SJSA1 (cell line): Measurements from ENCODE around the gene KCNC4. TPM values are rescaled to one million over a fixed set of nuclear protein-coding genes. Genes with fewer than 3 reads are reported as not detected.
A peak's percentile ranks its signal among the peaks of the same experiment; 100 is the strongest.

Experiments
- DNase-seq, 2 experiments: peaks; one replicate each; pipeline ENCODE4 v3.0.0-alpha.2; 2015 to 2020; ENCODE audit warnings: low spot score in 2 of 2, low read depth in 1 of 2
- H3K27ac ChIP-seq: fragments of 250-450 bp; sonication (Bioruptor Pico); 2 replicates; pipeline ENCODE4 v1.5.1; 2020; ENCODE audit warnings: mild to moderate bottlenecking, moderate library complexity
- H3K27me3 ChIP-seq: fragments of 250-450 bp; sonication (Bioruptor Pico); replicated peaks from 2 replicates; pipeline ENCODE4 v1.5.1; 2020; ENCODE audit warnings: mild to moderate bottlenecking, moderate library complexity
- H3K36me3 ChIP-seq: fragments of 250-450 bp; sonication (Bioruptor Pico); 2 replicates; pipeline ENCODE4 v1.5.1; 2020; ENCODE audit warnings: mild to moderate bottlenecking
- H3K4me1 ChIP-seq: fragments of 250-450 bp; sonication (Bioruptor Pico); replicated peaks from 2 replicates; pipeline ENCODE4 v1.6.1; 2021; ENCODE audit warnings: mild to moderate bottlenecking
- H3K4me3 ChIP-seq: fragments of 250-450 bp; sonication (Bioruptor Pico); 2 replicates; pipeline ENCODE4 v1.5.1; 2020; ENCODE audit warnings: mild to moderate bottlenecking
- H3K9me3 ChIP-seq: fragments of 250-450 bp; sonication (Bioruptor Pico); replicated peaks from 2 replicates; pipeline ENCODE4 v1.5.1; 2020; ENCODE audit warnings: mild to moderate bottlenecking
- total RNA-seq: library from RNA; depleted of rRNA; stranded (reverse); fragments of >200 nt; shearing (Covaris generic); gene quantifications from 2 replicates; pipeline ENCODE4 v1.2.3, GENCODE V29; 2014

The KCNC4 gene
- total RNA-seq, 1 experiment from 2014 or later, result 0.26 TPM

GRCh38 chr1:110197905-110198629 lies 12.0 kb upstream of the KCNC4 start:
- Histone ChIP-seq H3K27ac (no peak overlapping the region), H3K36me3 (no peaks in the 10 kb centered on the region), H3K4me1 (peaks cover under 1% of the 10 kb centered on the region), H3K9me3 (no peaks in the 10 kb centered on the region), H3K4me3 (no peak overlapping the region), H3K27me3 (no peaks in the 10 kb centered on the region)
- no peak for DNase-seq

DNA sequence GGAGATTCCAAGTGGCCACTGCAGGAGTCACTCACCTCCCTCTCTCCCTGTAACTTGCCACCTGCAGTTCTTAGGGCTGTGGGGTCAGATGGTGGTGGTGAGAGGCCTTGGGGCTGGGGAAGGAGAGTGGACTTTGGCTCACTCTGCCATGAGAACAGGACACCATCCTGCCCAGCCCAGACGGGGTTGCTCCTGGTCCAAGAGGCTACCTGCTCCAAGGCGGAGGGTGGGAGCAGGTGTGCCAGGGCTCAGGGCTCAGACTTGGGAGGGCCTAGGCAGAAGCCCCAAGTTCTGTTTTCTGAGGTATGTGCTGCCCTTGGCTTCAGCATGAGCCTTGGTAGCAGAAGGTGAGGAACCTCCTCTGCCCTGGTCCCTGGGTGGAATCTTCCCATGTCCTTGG lies 11.4 kb upstream of the KCNC4 start:
- Histone ChIP-seq H3K27me3 (no peaks in the 10 kb centered on the region), H3K4me1 (peaks cover 5% of the 10 kb centered on the region), H3K9me3 (no peaks in the 10 kb centered on the region), H3K27ac (no peak overlapping the region), H3K36me3 (no peaks in the 10 kb centered on the region), H3K4me3 (no peak overlapping the region)
- no peak for DNase-seq

- H3K4me3 ChIP-seq, result no peak overlapping the region
- H3K36me3 ChIP-seq, result no peaks in the 10 kb centered on the region
- DNase-seq, result no peak
- peaks cover 5% of the 10 kb centered on the region for H3K4me1 ChIP-seq
- H3K9me3 ChIP-seq, result no peaks in the 10 kb centered on the region
- H3K27ac ChIP-seq, result no peak overlapping the region
- H3K27me3 ChIP-seq, result no peaks in the 10 kb centered on the region
These were observed 9.9 kb upstream of the KCNC4 start for GRCh38 chr1:110200190-110200589.

DNA sequence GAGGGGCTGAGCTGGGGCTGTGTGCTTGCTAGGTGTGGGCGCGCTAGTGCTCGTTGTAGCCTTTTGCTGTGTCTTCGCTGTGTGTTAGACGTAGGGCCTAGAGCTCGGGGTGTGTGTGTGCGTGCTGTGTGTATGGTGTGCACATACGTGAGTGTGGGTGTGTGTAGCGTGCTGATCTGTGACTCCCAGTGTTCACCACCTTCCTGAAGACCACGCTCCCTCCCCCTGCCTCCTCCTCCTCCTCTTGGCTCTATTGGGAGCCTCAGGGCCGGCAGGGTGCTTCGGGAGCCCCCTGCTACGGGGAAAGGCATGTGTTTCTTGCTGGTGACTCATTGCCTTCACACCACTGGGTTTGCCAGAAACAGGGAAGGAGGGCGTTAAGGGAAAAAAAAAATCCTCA lies 9.4 kb upstream of the KCNC4 start:
- DNase-seq, result no peak
- Histone ChIP-seq H3K27ac (no peak overlapping the region), H3K27me3 (no peaks in the 10 kb centered on the region), H3K9me3 (no peaks in the 10 kb centered on the region), H3K36me3 (no peaks in the 10 kb centered on the region), H3K4me3 (no peak overlapping the region), H3K4me1 (peaks cover 5% of the 10 kb centered on the region)

DNA sequence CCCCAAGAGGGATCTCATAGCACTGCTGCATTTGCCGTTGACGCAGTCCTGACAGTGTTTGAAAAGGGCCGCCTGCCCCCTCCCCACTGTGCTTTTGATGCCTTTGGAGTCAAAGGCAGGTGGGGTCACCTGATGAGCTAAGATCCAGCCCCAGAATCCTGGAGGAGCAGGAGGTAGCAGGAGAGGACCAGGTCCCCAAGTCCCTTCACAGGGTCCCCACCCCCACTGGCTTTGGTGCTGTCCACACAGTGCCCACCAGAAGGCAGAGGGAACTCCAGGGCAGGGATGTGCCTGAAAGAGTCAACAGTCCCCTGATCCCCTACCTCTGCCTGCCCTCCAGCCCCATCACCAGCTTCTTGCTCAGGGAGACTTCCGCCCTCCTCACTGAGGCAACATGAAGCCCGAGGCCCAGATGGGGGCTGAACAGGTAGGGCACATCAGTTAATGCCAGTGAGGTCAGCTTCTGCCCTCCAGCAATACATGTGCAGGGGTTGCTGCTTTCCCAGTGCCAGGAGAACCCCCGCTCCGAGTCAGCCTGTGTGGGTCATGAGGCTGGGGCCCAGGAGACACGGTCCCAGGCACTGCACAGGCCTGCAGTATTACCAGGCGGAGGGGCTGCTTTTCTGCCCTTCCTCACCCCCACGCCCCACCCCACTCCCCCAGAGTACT lies 8.8 kb upstream of the KCNC4 start:
- Histone ChIP-seq H3K4me1 (peaks cover 5% of the 10 kb centered on the region), H3K27ac (no peak overlapping the region), H3K9me3 (no peaks in the 10 kb centered on the region), H3K36me3 (no peaks in the 10 kb centered on the region), H3K4me3 (no peak overlapping the region), H3K27me3 (no peaks in the 10 kb centered on the region)
- no peak for DNase-seq

- Histone ChIP-seq H3K4me3 (no peak overlapping the region), H3K9me3 (no peaks in the 10 kb centered on the region)
These were observed 7.0 kb upstream of the KCNC4 start for GRCh38 chr1:110203021-110203661.

DNA sequence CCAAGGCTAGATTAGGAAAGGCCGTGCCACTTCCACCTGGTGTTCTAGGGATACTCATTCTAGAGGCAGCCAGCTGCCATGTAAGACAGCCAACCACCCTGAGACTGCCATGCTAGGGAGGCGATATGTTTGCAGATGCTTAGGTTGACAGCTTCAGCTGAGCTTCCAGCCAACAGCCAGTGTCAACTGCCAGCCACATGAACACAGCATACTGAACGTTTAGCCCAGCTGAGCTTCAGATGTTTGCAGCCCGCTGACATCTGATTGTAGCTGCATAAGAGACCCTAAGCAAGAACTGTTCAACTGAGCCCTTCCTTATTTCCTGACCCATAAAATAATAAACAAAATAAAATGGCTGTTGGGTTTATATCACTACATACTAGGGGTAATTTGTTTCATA lies 5.0 kb upstream of the KCNC4 start:
- H3K4me3 ChIP-seq, result no peak overlapping the region
- H3K4me1 ChIP-seq, result peaks cover 10% of the 10 kb centered on the region
- no peak overlapping the region for H3K27ac ChIP-seq
- H3K36me3 ChIP-seq, result no peaks in the 10 kb centered on the region
- H3K27me3 ChIP-seq, result peaks cover 17% of the 10 kb centered on the region
- DNase-seq, result no peak
- no peaks in the 10 kb centered on the region for H3K9me3 ChIP-seq

More at GRCh38 chr1:110203021-110203661, 7.0 kb upstream of the KCNC4 start:
- H3K36me3 ChIP-seq, result no peaks in the 10 kb centered on the region
- no peak overlapping the region for H3K27ac ChIP-seq
- peak; percentile 69 to 70 for DNase-seq
- H3K4me1 ChIP-seq, result peaks cover 5% of the 10 kb centered on the region
- H3K27me3 ChIP-seq, result 0 out of 2 replicates have a peak, but pooled peaks cover 2% of the 10 kb centered on the region

GRCh38 chr1:110205591-110206155 lies 4.4 kb upstream of the KCNC4 start:
- H3K27me3 ChIP-seq, result peaks cover 22% of the 10 kb centered on the region
- H3K36me3 ChIP-seq, result no peaks in the 10 kb centered on the region
- H3K9me3 ChIP-seq, result peaks cover under 1% of the 10 kb centered on the region; the same call in 1 of the 2 replicates

GRCh38 chr1:110206261-110206920 lies 3.7 kb upstream of the KCNC4 start:
- Histone ChIP-seq H3K27ac (no peak overlapping the region), H3K4me3 (no peak overlapping the region), H3K4me1 (peaks cover 22% of the 10 kb centered on the region), H3K36me3 (no peaks in the 10 kb centered on the region), H3K27me3 (peaks cover 29% of the 10 kb centered on the region), H3K9me3 (peaks cover 7% of the 10 kb centered on the region; the same call in 1 of the 2 replicates)
- no peak for DNase-seq

More at GRCh38 chr1:110205591-110206155, 4.4 kb upstream of the KCNC4 start:
- no peak overlapping the region for H3K4me3 ChIP-seq
- H3K27ac ChIP-seq, result no peak overlapping the region
- DNase-seq, result no peak
- peaks cover 15% of the 10 kb centered on the region for H3K4me1 ChIP-seq

DNA sequence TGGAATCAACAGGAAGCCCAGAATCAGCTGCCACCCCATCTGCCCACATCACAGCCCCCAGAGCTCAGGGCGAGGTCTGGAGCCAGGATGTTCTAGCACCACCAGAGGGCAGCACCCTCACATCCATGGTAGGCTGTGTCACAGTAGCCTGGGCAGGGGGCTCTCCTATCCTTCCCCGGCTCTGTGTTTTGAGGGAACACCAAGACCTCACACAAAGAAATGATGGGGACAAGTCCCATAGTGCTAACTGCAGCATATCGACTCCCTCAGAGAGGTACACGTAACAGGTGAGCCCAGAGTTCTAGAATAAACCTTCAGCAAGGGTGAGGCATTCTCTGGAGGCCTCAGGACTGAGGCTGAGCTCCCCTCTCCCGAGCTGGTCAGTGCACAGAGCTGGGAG lies 2.3 kb upstream of the KCNC4 start:
- Histone ChIP-seq H3K36me3 (no peaks in the 10 kb centered on the region), H3K27ac (no peak overlapping the region), H3K27me3 (peaks cover 42% of the 10 kb centered on the region), H3K4me3 (no peak overlapping the region), H3K9me3 (peaks cover 9% of the 10 kb centered on the region; the same call in 1 of the 2 replicates), H3K4me1 (peaks cover 23% of the 10 kb centered on the region)
- peak; percentile 39 to 63 for DNase-seq

GRCh38 chr1:110208916-110209645 lies 1.0 kb upstream of the KCNC4 start:
- DNase-seq, result no peak
- Histone ChIP-seq H3K27ac (no peak overlapping the region), H3K36me3 (no peaks in the 10 kb centered on the region), H3K4me3 (no peak overlapping the region), H3K9me3 (peaks cover 9% of the 10 kb centered on the region; the same call in 1 of the 2 replicates), H3K4me1 (peaks cover 17% of the 10 kb centered on the region), H3K27me3 (peaks cover 49% of the 10 kb centered on the region)

DNA sequence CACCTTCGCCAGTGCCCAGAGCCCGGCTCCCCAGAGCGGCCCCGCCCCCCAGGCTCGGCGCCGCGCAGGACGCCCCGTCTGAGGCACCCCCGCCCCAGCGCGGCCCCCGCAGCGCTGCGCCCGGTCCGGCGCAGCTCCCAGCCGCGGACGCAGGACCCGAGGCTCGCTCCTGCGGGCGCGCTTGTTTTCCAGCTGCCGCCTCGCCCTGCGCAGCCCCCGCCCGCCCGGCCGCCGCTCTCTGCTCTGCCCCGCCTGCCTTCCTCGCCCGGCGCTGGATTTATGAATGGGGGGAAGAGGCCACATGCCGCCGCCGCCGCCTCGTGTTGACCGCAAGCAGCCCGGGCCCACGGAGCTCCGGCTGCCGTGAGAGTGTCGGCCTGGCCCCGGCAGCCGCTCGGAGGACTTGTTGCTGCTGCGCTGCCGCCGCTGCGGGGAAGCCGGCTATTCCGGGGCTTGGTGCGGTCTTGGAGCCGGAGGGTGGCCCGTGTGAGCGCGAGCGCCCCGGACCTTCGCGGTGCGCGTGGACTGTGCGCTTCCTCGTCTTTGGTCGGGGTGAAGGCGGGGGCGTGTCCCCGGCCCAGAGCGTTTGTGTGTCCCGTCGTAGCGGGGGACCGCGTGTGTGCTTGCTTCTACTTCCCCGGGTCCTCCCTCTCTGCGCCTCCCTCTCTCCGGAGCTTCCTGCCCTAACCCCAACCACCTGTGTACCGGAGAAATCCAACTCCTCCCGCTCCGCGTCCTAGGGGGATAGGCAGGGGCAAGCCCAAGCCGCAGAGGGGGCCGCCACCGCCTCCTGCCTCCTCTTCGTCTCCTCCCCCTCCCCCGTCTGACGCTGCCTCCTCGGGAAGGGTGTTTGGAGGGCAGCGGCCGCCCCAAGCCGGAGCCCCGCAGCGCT lies 736 bp downstream of the KCNC4 start:
- peaks cover 17% of the 10 kb centered on the region for H3K4me1 ChIP-seq
- H3K9me3 ChIP-seq, result peaks cover 9% of the 10 kb centered on the region; the same call in 1 of the 2 replicates
- H3K36me3 ChIP-seq, result no peaks in the 10 kb centered on the region
- peak overlapping the region; percentile 49 for H3K4me3 ChIP-seq
- peak in 1 of 2 experiments; percentile 24 for DNase-seq
- no peak overlapping the region for H3K27ac ChIP-seq
- H3K27me3 ChIP-seq, result peaks cover 55% of the 10 kb centered on the region
